ENCODE results near the gene SLC29A1.
A peak's percentile ranks its signal among the peaks of the same experiment; 100 is the strongest.

Gene SLC29A1

DNA sequence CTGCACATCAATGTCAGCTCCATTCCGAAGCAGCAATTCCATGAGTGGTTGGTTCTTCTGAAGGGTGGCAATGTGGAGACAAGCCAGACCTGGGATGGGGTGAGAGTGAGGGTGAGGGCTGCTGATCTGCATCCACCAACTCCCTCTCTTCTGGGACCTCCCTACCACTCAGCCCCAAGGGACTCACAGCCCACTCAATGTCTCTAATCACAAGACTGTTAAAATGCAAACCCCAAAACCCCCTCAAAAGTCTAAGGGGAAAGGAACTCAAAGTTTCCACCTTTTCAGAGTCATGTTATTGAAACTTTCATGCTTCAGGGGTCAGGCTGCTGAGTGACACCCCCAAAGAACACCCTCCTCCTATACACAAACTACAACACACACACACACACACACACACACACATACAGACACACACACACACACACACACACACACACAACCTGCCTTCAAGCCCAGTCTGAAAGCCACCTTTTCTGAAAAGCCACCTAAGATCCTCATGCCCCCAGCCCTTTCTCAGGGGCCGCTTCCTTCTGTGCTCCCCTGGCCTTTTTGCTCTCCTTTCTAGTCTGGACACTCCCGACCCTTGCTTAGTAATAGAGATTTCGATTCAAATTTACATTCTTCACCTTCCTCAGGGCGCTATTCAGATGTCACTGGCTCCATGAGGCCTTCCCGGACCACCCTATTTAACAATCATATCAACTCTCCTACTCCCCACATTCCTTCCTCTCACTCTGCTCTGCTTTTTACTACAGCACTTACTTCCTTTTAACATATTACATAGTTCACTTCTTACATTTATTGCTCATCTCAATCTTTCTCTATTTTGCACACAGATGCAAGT lies 37.3 kb downstream of the SLC29A1 start:
- peak; percentile 37 for ATAC-seq
- peak overlapping the region; percentile 100 for H3K4me3 Mint-ChIP-seq
- peaks cover 72% of the 10 kb centered on the region for H3K4me1 Mint-ChIP-seq
- H3K36me3 Mint-ChIP-seq = peaks cover 84% of the 10 kb centered on the region
- no peaks in the 10 kb centered on the region for H3K9me3 Mint-ChIP-seq
- no peaks in the 10 kb centered on the region for H3K27me3 Mint-ChIP-seq
- H3K27ac Mint-ChIP-seq = peak overlapping the region; percentile 98

DNA sequence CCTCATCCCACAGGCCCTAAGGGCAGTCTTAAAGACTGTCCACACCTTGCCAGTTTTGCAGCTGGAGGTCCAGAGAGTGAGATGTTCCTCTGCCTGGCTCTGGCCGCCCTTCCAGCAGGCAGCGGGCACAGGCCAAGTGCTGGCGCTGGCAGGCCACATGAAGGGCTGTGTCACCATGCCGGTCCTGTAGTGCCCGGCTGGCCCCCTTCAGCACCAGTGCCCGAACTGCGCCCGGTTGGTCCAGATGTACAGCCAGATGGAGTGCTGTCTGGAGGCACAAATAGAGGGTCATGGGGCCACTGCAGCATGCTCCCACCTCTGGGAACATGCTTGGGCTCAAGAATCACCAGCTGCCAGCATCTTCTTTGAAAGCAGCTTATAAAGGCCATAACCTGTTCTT lies 38.2 kb downstream of the SLC29A1 start:
- Mint-ChIP-seq H3K4me3 (peak overlapping the region; percentile 100), H3K36me3 (peaks cover 75% of the 10 kb centered on the region), H3K27ac (peak overlapping the region; percentile 98), H3K9me3 (no peaks in the 10 kb centered on the region), H3K27me3 (no peaks in the 10 kb centered on the region), H3K4me1 (peaks cover 71% of the 10 kb centered on the region)
- ATAC-seq = no peak

DNA sequence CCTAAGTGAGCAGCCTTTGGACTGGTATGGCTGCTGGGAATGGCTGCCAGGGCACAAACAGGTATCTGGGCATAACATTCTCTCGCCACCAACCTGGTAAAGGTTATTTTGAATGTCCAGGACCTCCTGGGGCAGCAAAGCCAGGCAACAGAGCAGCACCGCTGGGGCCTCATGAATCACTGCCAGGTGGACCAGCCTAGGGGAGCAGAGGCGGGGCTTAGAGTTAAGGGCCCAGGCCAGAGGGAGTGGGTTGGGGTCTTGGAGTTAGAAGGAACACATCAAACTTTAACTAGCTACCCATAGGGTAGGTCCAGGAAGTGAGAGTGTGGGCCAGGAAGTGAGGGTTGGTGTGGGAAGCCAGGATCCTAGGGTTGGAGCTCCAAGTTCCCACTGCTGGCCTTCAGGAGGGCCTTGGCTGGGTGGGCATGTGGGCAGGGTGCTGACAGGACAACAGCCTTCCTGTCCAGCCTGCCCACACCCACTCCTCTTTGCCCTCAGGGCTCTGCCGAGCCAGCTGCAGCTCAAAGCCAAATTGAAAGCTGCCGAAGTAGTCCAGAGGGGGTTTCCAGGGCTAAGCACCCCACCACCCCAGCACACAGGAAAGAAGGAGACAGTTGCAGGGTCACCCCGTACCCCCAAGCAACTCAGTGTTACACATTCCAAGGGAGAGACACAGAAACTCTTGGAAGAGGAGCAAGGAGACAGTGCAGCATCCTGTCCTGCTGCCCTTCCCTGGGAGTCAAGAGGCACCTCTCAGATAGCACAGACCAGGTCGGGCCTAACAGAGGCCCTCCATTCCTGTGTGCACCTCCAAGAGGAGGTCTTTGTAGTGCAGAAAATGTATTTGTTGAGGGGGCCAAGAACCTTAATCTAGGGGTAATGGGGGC lies 39.3 kb downstream of the SLC29A1 start:
- Mint-ChIP-seq H3K4me1 (peaks cover 72% of the 10 kb centered on the region), H3K27ac (peak overlapping the region; percentile 98), H3K4me3 (peak overlapping the region; percentile 100), H3K27me3 (no peaks in the 10 kb centered on the region), H3K9me3 (no peaks in the 10 kb centered on the region), H3K36me3 (peaks cover 71% of the 10 kb centered on the region)
- peak; percentile 0 for ATAC-seq

DNA sequence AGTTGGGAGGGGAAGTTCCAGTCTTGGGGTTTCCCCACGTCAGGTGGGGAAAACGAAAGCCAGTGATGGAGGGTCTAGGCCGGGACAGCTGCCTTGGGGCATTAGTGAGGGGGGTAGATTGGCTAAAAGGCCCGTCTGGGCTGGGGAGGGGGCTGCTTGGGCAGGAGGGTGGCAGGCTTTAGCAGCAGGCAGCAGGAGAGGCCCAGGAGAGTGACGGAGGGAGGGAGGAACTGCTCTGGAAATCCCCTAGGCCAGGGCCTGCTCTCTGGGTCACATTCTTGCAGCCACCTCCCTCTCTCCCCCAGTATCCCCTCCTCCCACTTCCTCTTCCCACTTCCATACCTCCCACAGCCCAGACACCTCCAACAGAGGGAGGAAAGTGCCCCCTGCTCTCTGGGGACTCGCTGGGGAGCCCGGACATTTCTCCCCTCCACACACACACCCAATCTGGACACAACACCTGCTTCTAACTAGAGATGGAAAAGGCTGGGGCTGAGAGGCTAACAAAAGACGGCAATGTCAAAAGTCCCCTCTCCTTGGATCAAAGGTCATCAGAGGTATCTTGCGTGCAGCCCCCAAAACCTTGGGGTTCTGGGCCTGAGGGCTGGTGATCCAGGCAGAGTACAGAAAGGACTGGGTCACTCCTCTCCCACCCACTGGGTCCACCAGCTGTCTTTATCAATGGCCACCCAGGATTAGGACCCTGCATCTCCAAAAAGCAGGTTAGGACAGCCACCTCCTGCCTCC lies 40.1 kb downstream of the SLC29A1 start:
- Mint-ChIP-seq H3K27ac (peak overlapping the region; percentile 98), H3K4me1 (peaks cover 64% of the 10 kb centered on the region), H3K36me3 (peaks cover 63% of the 10 kb centered on the region), H3K27me3 (no peaks in the 10 kb centered on the region), H3K4me3 (peak overlapping the region; percentile 100), H3K9me3 (no peaks in the 10 kb centered on the region)
- peak; percentile 29 for ATAC-seq

DNA sequence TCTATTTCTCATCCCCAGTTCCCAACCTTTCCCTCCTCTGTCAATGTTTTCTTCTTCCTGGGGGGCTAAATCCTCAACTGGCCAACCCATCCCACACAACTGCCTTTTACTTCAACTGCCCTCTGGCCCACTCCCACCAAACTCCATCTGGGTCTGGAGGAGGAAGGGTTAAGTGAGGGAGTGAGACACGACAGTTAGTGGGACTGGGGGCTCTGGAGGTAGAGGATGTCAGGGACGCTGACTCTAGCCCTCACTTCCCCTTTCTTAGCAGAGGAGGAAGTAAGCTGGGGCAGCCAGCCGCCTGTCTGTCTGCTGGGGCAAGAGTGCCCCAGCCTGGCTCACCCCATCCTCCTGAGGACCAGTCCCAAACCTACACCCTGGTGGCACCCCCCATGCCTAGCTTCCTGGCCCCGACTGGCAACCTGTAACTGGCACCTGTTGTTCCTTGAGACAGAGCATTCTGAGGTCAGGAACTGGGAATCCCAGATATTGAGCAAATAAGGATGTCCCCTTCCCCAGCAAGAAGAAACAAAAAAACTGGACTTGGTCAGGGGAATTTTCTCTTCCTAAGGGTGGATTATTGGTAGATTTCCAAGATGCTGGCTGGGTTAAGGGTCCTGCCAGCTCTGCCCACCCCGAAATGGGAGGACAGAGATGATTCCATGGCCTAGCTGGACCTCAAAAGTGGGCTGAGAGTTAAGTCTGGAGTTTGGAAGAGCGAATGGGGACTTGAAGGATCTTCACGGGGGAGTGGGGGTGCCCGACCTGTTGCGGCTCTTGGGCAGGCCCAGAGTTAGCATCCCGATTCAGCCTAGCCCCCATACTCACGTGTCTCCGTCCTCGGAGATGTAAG lies 41.0 kb downstream of the SLC29A1 start:
- Mint-ChIP-seq H3K4me1 (peaks cover 63% of the 10 kb centered on the region), H3K4me3 (peak overlapping the region; percentile 100), H3K36me3 (peaks cover 55% of the 10 kb centered on the region), H3K9me3 (no peaks in the 10 kb centered on the region), H3K27me3 (no peaks in the 10 kb centered on the region), H3K27ac (peak overlapping the region; percentile 98)
- ATAC-seq = peak; percentile 70

DNA sequence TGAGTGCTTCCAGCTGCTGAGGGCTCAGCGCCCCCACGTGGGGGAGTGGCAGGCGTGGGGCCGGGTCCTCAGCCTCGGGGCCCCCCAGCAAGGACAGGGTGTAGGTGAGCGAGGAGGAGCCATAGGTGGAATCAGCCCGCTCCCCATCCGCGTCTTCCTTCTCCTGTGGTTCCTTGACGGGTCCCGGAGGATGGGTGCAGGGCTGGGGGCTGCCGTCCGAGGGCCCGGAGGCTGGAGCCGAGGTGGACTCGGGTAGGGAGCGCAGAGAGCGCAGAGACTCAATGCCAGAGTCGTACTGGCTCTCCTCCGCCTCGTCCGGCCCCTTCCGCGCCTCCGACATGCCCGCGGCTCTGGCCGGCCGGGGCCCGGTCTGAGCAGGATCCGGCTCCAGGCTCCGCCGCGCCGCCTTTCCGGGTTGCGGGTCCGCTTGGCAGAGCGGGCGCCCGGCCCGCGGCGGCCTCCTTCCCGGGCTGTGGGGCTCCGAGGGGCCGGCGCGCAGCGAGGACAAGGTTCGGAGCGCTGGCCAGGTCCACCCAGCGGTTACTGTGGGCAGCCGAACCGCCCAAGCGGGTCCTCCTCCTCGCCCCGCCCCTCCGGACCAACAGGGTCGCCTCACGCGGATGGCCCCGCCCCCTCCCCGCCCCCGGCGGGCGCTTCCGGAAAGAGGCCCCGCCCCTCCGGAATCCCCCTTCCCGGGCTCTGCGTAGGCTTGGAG lies 41.8 kb downstream of the SLC29A1 start, which contains the start of gene NFKBIE:
Gene NFKBIE, minus strand, starts transcription at position 545 of the 715 bp plus-strand sequence. Its CDS starts 205 bp downstream, at position 340.
- H3K27me3 Mint-ChIP-seq = peaks cover 6% of the 10 kb centered on the region
- H3K9me3 Mint-ChIP-seq = no peaks in the 10 kb centered on the region
- H3K4me3 Mint-ChIP-seq = peak within 1 kb of the TSS; percentile 100
- peak within 1 kb of the TSS; percentile 98 for H3K27ac Mint-ChIP-seq
- peaks cover 50% of the 10 kb centered on the region for H3K36me3 Mint-ChIP-seq
- ATAC-seq = peak; percentile 67
- H3K4me1 Mint-ChIP-seq = peaks cover 66% of the 10 kb centered on the region

DNA sequence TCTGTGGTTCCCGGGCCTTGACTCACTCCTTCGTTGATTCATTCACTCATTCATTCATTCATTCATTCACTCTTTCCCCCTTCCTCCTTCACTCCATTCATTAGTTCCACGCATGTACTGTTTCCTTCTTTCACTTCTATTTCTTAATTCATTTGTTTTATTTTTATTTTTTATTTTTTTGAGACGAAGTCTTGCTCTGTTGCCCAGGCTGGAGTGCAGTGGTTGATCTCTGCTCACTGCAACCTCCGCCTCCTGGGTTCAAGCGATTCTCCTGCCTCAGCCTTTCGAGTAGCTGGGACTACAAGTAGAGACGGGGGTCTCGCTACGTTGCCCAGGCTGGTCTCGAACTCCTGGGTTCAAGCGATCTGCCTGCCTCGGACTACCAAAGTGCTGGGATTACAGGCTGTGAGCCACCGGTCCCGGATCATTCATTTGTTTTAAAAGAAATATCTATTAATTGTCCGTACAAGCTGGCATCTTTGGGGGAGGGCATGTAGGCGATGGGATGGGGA lies 42.4 kb downstream of the SLC29A1 start:
- Mint-ChIP-seq H3K36me3 (peaks cover 44% of the 10 kb centered on the region), H3K27me3 (peaks cover 8% of the 10 kb centered on the region), H3K9me3 (no peaks in the 10 kb centered on the region), H3K4me1 (peaks cover 61% of the 10 kb centered on the region), H3K4me3 (peak overlapping the region; percentile 100), H3K27ac (peak overlapping the region; percentile 98)
- ATAC-seq = no peak

DNA sequence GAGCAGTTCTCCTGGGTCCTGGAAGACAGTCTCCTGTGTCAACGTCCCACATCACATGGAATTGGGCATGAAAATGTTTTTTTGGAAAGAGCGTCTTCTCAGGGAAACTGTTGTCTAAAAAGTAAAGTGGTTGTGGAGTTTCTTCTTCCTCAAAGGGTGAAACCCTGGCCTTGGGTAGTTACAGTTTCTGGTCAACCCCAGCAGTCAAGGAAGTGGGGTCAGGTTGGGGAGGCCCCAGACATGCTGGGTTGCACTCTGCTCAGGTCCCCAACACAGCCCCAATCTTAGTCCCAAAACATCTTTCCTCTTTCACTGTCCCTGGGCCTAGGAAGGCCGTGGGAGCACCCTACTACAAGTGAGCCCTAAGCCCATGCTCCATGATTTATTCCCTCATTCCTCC lies 43.0 kb downstream of the SLC29A1 start:
- Mint-ChIP-seq H3K4me3 (peak overlapping the region; percentile 100), H3K4me1 (peaks cover 61% of the 10 kb centered on the region), H3K27ac (peak overlapping the region; percentile 98), H3K9me3 (no peaks in the 10 kb centered on the region), H3K36me3 (peaks cover 38% of the 10 kb centered on the region), H3K27me3 (peaks cover 13% of the 10 kb centered on the region)
- peak; percentile 49 for ATAC-seq

DNA sequence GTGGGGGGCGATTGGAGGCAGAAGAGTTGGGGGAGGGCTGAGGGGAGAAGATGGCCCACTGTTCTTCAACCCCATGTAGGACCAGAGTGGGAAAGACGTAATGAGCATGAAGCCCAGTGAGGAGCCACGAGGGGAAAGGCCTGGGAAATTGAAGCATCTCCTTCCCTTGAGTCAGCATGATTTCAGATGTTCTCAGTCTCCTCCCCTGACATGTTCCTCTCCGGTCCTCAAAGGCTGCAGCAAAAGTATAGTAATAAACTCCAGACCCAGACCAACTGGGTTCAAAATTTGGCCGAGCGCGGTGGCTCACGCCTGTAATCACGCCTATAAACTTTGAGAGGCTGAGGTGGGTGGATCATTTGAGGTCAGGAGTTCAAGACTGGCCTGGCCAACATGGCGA lies 43.9 kb downstream of the SLC29A1 start:
- no peak for ATAC-seq
- Mint-ChIP-seq H3K9me3 (no peaks in the 10 kb centered on the region), H3K27me3 (peaks cover 22% of the 10 kb centered on the region), H3K4me1 (peaks cover 57% of the 10 kb centered on the region), H3K4me3 (no peak overlapping the region), H3K36me3 (peaks cover 29% of the 10 kb centered on the region), H3K27ac (no peak overlapping the region)

DNA sequence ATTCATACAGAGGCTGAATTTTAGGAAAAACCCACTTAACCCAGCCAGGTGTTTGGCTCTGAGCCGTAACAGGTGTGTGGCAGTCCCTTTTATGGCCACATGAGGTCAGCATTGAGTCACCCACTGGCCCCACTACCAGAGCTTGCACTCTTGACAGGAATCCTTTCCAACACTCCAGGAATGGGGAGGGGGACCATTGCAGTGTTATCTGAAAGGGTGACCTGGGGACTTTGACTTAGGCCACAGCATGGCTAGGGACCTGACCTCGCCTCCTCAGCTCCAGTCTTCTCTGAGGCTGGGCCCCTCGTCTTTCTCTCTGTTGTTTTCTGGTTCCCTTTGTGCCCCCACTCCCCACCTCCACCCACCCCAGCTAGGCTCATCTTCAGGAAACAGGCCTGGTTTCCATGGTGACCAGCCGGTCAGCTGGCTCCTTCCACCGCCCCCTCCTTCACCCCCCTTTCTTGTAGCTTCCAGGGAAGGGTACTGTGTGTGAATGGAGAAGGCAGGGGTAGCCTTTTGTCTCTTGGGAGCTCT lies 44.8 kb downstream of the SLC29A1 start:
- Mint-ChIP-seq H3K27me3 (peaks cover 31% of the 10 kb centered on the region), H3K9me3 (no peaks in the 10 kb centered on the region), H3K4me3 (no peak overlapping the region), H3K27ac (no peak overlapping the region), H3K36me3 (peaks cover 20% of the 10 kb centered on the region), H3K4me1 (peaks cover 48% of the 10 kb centered on the region)
- ATAC-seq = no peak

DNA sequence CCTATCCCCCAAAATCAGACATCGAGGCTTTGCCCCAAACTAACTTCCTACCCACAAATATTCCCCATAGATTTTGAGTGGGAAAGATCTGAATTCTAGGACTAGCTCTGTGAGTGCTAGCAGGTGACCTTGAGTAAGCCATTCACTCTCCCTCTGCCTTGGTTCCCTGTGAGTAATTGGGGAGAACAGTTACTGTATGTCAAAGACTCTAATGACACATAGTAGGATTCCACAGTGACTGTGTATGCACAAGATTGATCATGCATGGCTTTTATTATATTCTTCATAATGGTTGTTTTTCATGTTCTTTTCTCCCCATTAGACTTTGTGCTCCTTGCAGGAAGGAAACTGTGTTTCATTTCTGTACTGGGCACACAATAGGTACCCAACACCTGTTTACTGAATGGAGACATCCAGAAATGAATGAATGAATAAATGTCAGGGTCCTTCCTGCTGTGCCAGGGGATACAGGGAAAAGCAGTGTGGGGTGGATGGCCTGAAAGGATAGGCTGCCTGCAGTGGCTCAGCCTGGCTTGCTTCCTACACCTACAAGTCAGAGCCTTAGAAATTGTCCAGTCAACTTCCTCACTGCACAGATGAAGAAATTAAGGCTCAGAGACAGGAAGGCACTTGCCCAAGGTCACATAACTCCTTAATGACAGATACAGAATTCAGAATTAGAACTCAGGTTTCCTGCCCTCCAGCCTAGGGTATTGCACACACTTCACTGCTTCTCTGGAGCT lies 46.0 kb downstream of the SLC29A1 start:
- H3K27me3 Mint-ChIP-seq = peaks cover 43% of the 10 kb centered on the region
- peak overlapping the region; percentile 76 for H3K4me3 Mint-ChIP-seq
- no peak for ATAC-seq
- peaks cover 10% of the 10 kb centered on the region for H3K36me3 Mint-ChIP-seq
- no peak overlapping the region for H3K27ac Mint-ChIP-seq
- no peaks in the 10 kb centered on the region for H3K9me3 Mint-ChIP-seq
- peaks cover 42% of the 10 kb centered on the region for H3K4me1 Mint-ChIP-seq

DNA sequence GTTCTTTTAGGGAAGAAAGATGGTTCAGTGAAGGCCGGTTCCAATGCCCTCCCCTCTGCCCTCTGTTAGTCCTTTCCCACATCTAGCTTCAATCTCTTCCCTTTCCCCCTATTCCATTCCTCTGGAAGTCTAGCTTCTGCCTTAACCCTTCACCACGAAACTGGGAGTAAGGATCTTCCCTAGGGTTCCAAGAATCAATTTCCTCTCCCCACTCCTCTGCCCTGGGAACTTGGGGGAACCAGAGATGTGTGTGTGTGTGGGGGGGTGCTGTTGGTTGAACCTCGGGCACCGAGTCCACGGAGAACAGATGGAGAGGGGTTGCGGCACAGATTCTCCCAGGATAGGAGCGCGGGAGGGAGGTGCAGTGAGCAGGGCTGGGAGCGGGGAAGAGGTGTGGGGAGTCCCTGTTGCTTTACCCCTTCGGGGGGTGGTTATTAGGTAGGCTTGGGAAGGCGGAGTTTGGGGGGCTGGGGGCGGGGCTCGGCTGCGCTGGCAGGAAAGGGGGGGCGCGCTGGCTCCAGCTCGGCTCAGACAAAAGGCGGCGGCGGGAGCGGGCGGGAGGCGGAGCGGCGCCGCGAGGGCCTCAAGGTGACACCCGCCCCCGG lies 46.6 kb downstream of the SLC29A1 start, which contains the start of gene TMEM151B:
Gene TMEM151B, plus strand, starts transcription at position 530 of the 605 bp plus-strand sequence. CDS start 293 bp downstream, outside the sequence.
- Mint-ChIP-seq H3K27me3 (peaks cover 50% of the 10 kb centered on the region), H3K27ac (no peak within 1 kb of the TSS), H3K9me3 (no peaks in the 10 kb centered on the region), H3K4me3 (peak within 1 kb of the TSS; percentile 76), H3K36me3 (peaks cover 7% of the 10 kb centered on the region), H3K4me1 (peaks cover 42% of the 10 kb centered on the region)
- ATAC-seq = no peak
